ENCODE results near the gene AKAP8. TPM values are rescaled to one million over a fixed set of nuclear protein-coding genes. Genes with fewer than 3 reads are reported as not detected.

AKAP8 gene
- total RNA-seq = 100 to 1,000 TPM in 1 of 6 donors, 10 to 100 TPM in 5; 28.1 to 117 (median 41.3) TPM

DNA sequence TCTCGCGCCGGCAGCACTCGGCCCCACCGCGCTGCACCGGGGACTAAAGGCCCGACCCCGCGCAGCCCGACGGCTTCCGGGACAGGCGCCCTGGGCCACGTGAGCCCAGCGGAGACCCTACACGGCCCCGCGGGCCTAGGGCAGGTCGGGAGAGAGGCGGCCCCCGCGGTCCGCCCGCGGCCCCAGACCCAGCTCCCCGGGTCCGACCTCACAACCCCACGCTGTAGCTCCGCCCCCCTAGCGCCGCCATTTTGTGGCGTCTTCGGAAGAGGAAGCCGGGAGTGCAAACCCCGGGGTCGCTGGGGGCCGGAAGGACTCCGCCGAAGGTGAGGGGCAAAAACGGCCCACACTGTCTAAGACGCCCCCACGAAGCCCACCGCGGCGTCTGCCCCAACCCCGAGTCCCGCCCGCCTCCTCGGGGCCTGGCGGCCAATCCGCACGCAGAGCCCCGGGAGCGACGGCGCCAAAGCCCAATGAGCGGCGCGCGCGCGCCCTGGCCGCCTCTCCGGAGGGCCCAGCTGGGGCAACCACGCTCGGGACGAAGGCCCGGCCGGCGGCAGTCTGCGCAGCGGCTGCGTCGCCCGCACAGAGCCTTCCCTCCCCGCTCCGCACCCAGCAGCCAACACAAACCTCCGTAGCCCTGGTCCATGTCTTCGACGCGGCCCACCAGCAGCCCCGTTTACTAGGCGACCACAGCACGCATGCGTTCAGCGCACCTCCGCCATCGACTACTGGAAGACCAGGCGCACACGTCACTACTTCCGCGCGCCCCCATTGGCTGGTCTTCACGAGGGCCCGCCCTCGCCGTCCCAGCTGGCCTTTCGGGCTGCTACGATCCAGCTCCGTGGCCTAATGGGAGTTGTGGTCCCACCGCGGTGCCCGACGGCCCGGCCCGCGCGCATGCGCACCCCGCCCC lies at the start of gene AKAP8:
Gene AKAP8 (minus strand): TSS at position 705 of the 916 bp plus-strand sequence. CDS start 56 bp downstream, at position 649.
- Histone ChIP-seq H3K27me3 (no peaks in the 10 kb centered on the region), H3K9me3 (no peaks in the 10 kb centered on the region), H3K4me3 (peak within 1 kb of the TSS; percentile 77 to 99 (median 94)), H3K4me1 (peaks cover 36 to 43% (median 39%) of the 10 kb centered on the region in 4 donors), H3K27ac (peak within 1 kb of the TSS; percentile 96 to 99 (median 98)), H3K36me3 (peaks cover 0 to under 1% (median 0%) of the 10 kb centered on the region in 4 donors)
- peak; percentile 99 for DNase-seq
- TF ChIP-seq CTCF (IDR thresholded peaks at IDR 0.05) = peak in 3 of 6 experiments; percentile 11 to 22 (median 16)
- peak in 1 of 4 donors; percentile 18 for TF ChIP-seq EP300 (IDR thresholded peaks at IDR 0.05)
- peak; percentile 85 to 97 for TF ChIP-seq POLR2AphosphoS5 (IDR thresholded peaks at IDR 0.05)
- peak in 3 of 4 donors; percentile 46 to 89 (median 84) for TF ChIP-seq POLR2A (IDR thresholded peaks at IDR 0.05)
- WGBS, 2 donors = 0 to 1% methylated on average over 9 to 24 of the region's 111 CpGs
- ATAC-seq (ENCODE audit: low FRiP score in 2 of 2) = peak; percentile 98

- TF ChIP-seq CTCF (IDR thresholded peaks at IDR 0.05) (no peak), POLR2A (IDR thresholded peaks at IDR 0.05) (no peak), EP300 (IDR thresholded peaks at IDR 0.05) (no peak), POLR2AphosphoS5 (IDR thresholded peaks at IDR 0.05) (no peak)
- peaks cover 21 to 39% (median 25%) of the 10 kb centered on the region in 4 donors for H3K4me1 ChIP-seq
- H3K36me3 ChIP-seq = peaks cover 12 to 69% (median 52%) of the 10 kb centered on the region in 4 donors
- no peak for ATAC-seq (ENCODE audit: low FRiP score in 2 of 2)
- 88 to 91% methylated on average over 17 to 31 of the region's 35 CpGs for WGBS, 2 donors
- no peaks in the 10 kb centered on the region for H3K27me3 ChIP-seq
- peak in 1 of 2 donors; percentile 81 for DNase-seq
- H3K9me3 ChIP-seq = peaks cover 0 to 4% (median 0%) of the 10 kb centered on the region in 4 donors
- no peak overlapping the region for H3K27ac ChIP-seq
- H3K4me3 ChIP-seq = no peak overlapping the region
These were observed 48.4 kb upstream of the AKAP8 start for GRCh38 chr19:15427991-15428471.

- no peak for TF ChIP-seq CTCF (IDR thresholded peaks at IDR 0.05)
- no peak for TF ChIP-seq POLR2AphosphoS5 (IDR thresholded peaks at IDR 0.05)
- no peak for TF ChIP-seq EP300 (IDR thresholded peaks at IDR 0.05)
- no peak overlapping the region for H3K4me3 ChIP-seq
- ATAC-seq (ENCODE audit: low FRiP score in 2 of 2) = no peak
- H3K4me1 ChIP-seq = peaks cover 21 to 46% (median 29%) of the 10 kb centered on the region in 4 donors
- no peaks in the 10 kb centered on the region for H3K27me3 ChIP-seq
- peak in 1 of 2 donors; percentile 70 for DNase-seq
- H3K27ac ChIP-seq = no peak overlapping the region
- WGBS, 2 donors = 97 to 98% methylated on average over 23 to 25 of the region's 25 CpGs
- peaks cover 0 to 5% (median 0%) of the 10 kb centered on the region in 4 donors for H3K9me3 ChIP-seq
- peaks cover 12 to 76% (median 59%) of the 10 kb centered on the region in 4 donors for H3K36me3 ChIP-seq
These were observed 47.7 kb upstream of the AKAP8 start for GRCh38 chr19:15427350-15427700.

DNA sequence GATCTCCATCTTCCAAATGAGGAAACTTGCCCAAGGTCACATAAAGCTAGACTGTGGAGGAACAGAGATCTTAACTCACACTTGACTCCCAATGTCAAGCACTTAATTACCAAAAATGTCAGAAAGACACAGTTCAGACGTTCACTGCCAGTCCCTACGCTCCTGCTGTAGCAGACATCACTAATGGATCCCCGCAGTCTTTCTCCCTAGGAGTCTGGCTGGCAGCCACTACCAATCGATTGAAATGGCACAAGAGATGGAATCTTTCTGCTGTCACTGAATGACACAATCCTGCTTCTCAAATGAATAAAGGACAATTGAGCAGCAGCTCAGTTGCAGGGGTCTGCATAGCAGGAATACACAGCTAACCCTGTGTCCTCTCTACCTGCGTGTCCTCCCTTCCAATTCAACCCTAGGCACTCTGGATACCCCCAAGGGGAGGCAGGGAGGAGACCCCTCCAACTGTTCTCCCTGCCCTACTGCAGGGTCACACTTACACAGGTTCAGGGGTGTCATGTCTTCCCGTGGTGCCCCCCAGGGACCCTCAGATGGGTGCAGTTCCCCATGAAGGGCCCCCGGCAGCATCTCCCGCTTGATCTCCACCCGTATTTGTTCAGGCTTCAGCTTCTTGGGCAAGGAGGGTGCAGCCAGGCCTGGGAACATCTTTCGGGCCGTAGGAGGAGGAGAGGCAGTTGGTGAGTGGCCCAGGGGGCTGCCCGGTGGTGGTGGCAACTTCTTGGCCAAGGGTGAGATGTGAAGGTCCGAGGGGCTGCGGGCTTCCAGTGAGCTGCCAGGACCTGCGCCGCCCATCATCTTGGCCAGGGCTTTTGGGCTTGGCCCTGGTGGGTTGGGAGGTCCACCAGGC lies 47.1 kb upstream of the AKAP8 start:
- Histone ChIP-seq H3K9me3 (peaks cover 0 to 5% (median 0%) of the 10 kb centered on the region in 4 donors), H3K4me3 (no peak overlapping the region), H3K36me3 (peaks cover 12 to 81% (median 60%) of the 10 kb centered on the region in 4 donors), H3K4me1 (peaks cover 23 to 49% (median 33%) of the 10 kb centered on the region in 4 donors), H3K27me3 (no peaks in the 10 kb centered on the region), H3K27ac (no peak overlapping the region)
- ATAC-seq (ENCODE audit: low FRiP score in 2 of 2) = no peak
- DNase-seq = peak in 1 of 2 donors; percentile 59
- 81 to 89% methylated on average over 5 to 16 of the region's 16 CpGs for WGBS, 2 donors
- no peak for TF ChIP-seq POLR2A (IDR thresholded peaks at IDR 0.05)
